HepG2 (cell line): ENCODE measurements around the gene ASCC2. TPM values are rescaled to one million over a fixed set of nuclear protein-coding genes. Genes with fewer than 3 reads are reported as not detected.
A peak's percentile ranks its signal among the peaks of the same experiment; 100 is the strongest.

ENCODE experiments used
- ATAC-seq: fragments of 200-7000 bp; cut with Tn5 transposase; 3 replicates; pipeline ENCODE4 v1.9.1; 2020; ENCODE audit warnings: mild to moderate bottlenecking, moderate library complexity
- BruUV-seq: library from RNA; stranded (reverse); fragments of 400-500 nt; replicated peaks from 2 replicates; lab custom pipeline; 2021; lab: Mats Ljungman, UMichigan
- CTCF ChIA-PET: fragments of 300-600 bp; formaldehyde crosslinking; extraction: SDS; loops from one replicate; lab custom pipeline; 2021; ENCODE audit warnings: low total read pairs, inconsistent platforms, low intra/inter-chr PET ratio; lab: Yijun Ruan, JAX
- POLR2A ChIA-PET: fragments of 350-600 bp; sonication (Branson Sonifier 250); formaldehyde crosslinking; loops from one replicate; lab custom pipeline; 2020; ENCODE audit warnings: antibody characterized with exemption, inconsistent platforms; lab: Yijun Ruan, JAX
- DNase-seq: peaks from one replicate; pipeline ENCODE4 v3.0.0-alpha.2; 2015; ENCODE audit warnings: low spot score
- FAIRE-seq: peaks from 3 replicates; lab custom pipeline; 2011; peaks lifted over from hg19 to GRCh38; lab: Jason Lieb, UNC
- H2AFZ ChIP-seq: one replicate; pipeline ENCODE4 v1.6.1; 2011; ENCODE audit warnings: low read length, inconsistent platforms
- H3K27ac ChIP-seq: fragments of 300-600 bp; 3 replicates; pipeline ENCODE4 v1.8.0; 2011; ENCODE audit warnings: mixed run types, mild to moderate bottlenecking, mixed read lengths, low read length, inconsistent platforms; ENCODE audit not compliant: insufficient read depth; ENCODE audit errors: extremely low read length
- H3K27me3 ChIP-seq, 2 experiments: fragments of 200-600 bp in 1 of 2; 2 replicates in 1 of 2; 3 replicates in 1 of 2; pipeline versions ENCODE4 v1.6.0 to v1.8.0; 2011; ENCODE audit warnings: low read length in 2 of 2, mild to moderate bottlenecking in 2 of 2, moderate library complexity in 2 of 2, inconsistent platforms in 1 of 2; ENCODE audit not compliant: insufficient read depth in 2 of 2, control insufficient read depth in 1 of 2
- H3K36me3 ChIP-seq, 2 experiments: fragments of 200-600 bp in 1 of 2; replicated peaks in 1 of 2; 2 replicates in 1 of 2; 3 replicates in 1 of 2; pipeline versions ENCODE4 v1.5.1 to v1.8.0; 2011; ENCODE audit warnings: low read length in 2 of 2, inconsistent platforms in 1 of 2; ENCODE audit not compliant: insufficient read depth in 2 of 2, control insufficient read depth in 1 of 2
- H3K4me1 ChIP-seq: 2 replicates; pipeline ENCODE4 v1.5.1; 2012; ENCODE audit warnings: low read length, inconsistent platforms; ENCODE audit not compliant: insufficient read depth
- H3K4me2 ChIP-seq: 2 replicates; pipeline ENCODE4 v1.6.0; 2011; ENCODE audit warnings: low read depth, low read length, inconsistent platforms
- H3K4me3 ChIP-seq, 3 experiments: fragments of 200-600 bp in 1 of 3; sonication (generic), shearing (Covaris generic) in 1 of 3; replicated peaks in 1 of 3; 2 replicates each; pipeline ENCODE4 v1.5.1; 2011 to 2016; ENCODE audit warnings: low read length in 3 of 3, inconsistent platforms in 2 of 3, low read depth in 2 of 3, mild to moderate bottlenecking in 2 of 3, control low read depth in 1 of 3, mixed read lengths in 1 of 3; ENCODE audit not compliant: insufficient read depth in 1 of 3
- H3K79me2 ChIP-seq: one replicate; pipeline ENCODE4 v1.6.1; 2011; ENCODE audit warnings: low read length, inconsistent platforms; ENCODE audit not compliant: insufficient read depth
- H3K9ac ChIP-seq: 2 replicates; pipeline ENCODE4 v1.6.0; 2011; ENCODE audit warnings: mild to moderate bottlenecking, low read depth, low read length, inconsistent platforms; ENCODE audit not compliant: insufficient read depth
- H3K9me3 ChIP-seq: 2 replicates; pipeline ENCODE4 v1.5.1; 2012; ENCODE audit warnings: mild to moderate bottlenecking, low read length
- H4K20me1 ChIP-seq: 2 replicates; pipeline ENCODE4 v1.6.0; 2011; ENCODE audit warnings: inconsistent platforms, mild to moderate bottlenecking, low read length, moderate library complexity; ENCODE audit not compliant: insufficient read depth
- AHDC1 ChIP-seq: sonication (generic); formaldehyde crosslinking; IDR thresholded peaks from 2 replicates; pipeline ENCODE4 v1.5.1; 2020; ENCODE audit warnings: mild to moderate bottlenecking, missing genetic modification reagents, borderline replicate concordance
- CENPX ChIP-seq: sonication (generic); formaldehyde crosslinking; IDR thresholded peaks from 2 replicates; pipeline ENCODE4 v1.9.0; 2021; ENCODE audit warnings: mild to moderate bottlenecking, missing genetic modification reagents, moderate library complexity
- HNRNPH1 ChIP-seq: fragments of 200-400 bp; formaldehyde crosslinking; optimal IDR thresholded peaks from 2 replicates; pipeline ENCODE3; 2017; ENCODE audit warnings: mild to moderate bottlenecking, low read depth, low read length
- KDM2A ChIP-seq: sonication (generic); formaldehyde crosslinking; IDR thresholded peaks from 2 replicates; pipeline ENCODE4 v1.4.0; 2020; ENCODE audit warnings: low read depth, missing genetic modification reagents, borderline replicate concordance
- MLLT10 ChIP-seq: sonication (generic); formaldehyde crosslinking; IDR thresholded peaks from 2 replicates; pipeline ENCODE4 v1.4.0; 2020; ENCODE audit warnings: missing genetic modification reagents
- MTA3 ChIP-seq: sonication (generic); formaldehyde crosslinking; IDR thresholded peaks from 2 replicates; pipeline ENCODE4 v1.4.0; 2020; ENCODE audit warnings: missing genetic modification reagents
- PHF21A ChIP-seq: sonication (generic); formaldehyde crosslinking; IDR thresholded peaks from 2 replicates; pipeline ENCODE4 v1.5.0; 2020; ENCODE audit warnings: mild to moderate bottlenecking, missing genetic modification reagents
- PLRG1 ChIP-seq: fragments of 450-650 bp; conservative IDR thresholded peaks from 2 replicates; pipeline ENCODE4 v1.6.1; 2016
- SNRNP70 ChIP-seq: fragments of 200-400 bp; formaldehyde crosslinking; IDR thresholded peaks from 2 replicates; pipeline ENCODE4 v1.6.1; 2017; ENCODE audit warnings: mild to moderate bottlenecking, low read depth, low read length, moderate library complexity
- STAT5B ChIP-seq: sonication (generic); formaldehyde crosslinking; IDR thresholded peaks from 2 replicates; pipeline ENCODE4 v1.4.0; 2020; ENCODE audit warnings: missing genetic modification reagents
- TMF1 ChIP-seq: sonication (generic); formaldehyde crosslinking; IDR thresholded peaks from 2 replicates; pipeline ENCODE4 v1.8.1; 2022; ENCODE audit warnings: low read depth, missing genetic modification reagents
- ZBTB14 ChIP-seq: sonication (generic); formaldehyde crosslinking; IDR thresholded peaks from 2 replicates; pipeline ENCODE4 v1.4.0; 2020; ENCODE audit warnings: missing genetic modification reagents
- ZFP36 ChIP-seq: fragments of 150-350 bp; IDR thresholded peaks from 2 replicates; pipeline ENCODE4 v1.6.1; 2018; ENCODE audit warnings: borderline replicate concordance, low read length, low read depth; ENCODE audit not compliant: partially characterized antibody
- ZNF558 ChIP-seq: sonication (generic); formaldehyde crosslinking; IDR thresholded peaks from 2 replicates; pipeline ENCODE4 v1.9.0; 2022; ENCODE audit warnings: mild to moderate bottlenecking, missing genetic modification reagents, borderline replicate concordance
- ZNF572 ChIP-seq: sonication (generic); formaldehyde crosslinking; IDR thresholded peaks from 2 replicates; pipeline ENCODE4 v1.5.1; 2020; ENCODE audit warnings: mild to moderate bottlenecking, missing genetic modification reagents
- ZNF598 ChIP-seq: sonication (generic); formaldehyde crosslinking; IDR thresholded peaks from 2 replicates; pipeline ENCODE4 v1.5.1; 2020; ENCODE audit warnings: mild to moderate bottlenecking, missing genetic modification reagents, borderline replicate concordance
- ZNF720 ChIP-seq: sonication (generic); formaldehyde crosslinking; IDR thresholded peaks from 2 replicates; pipeline ENCODE4 v1.4.0; 2020; ENCODE audit warnings: missing genetic modification reagents
- ZNF724P ChIP-seq: sonication (generic); formaldehyde crosslinking; IDR thresholded peaks from 2 replicates; pipeline ENCODE4 v1.8.0; 2022; ENCODE audit warnings: missing genetic modification reagents, borderline replicate concordance
- WGBS: methylation state at CpG from one replicate; pipeline ENCODE4 v1.1.6; 2017; ENCODE audit warnings: low lambda C conversion rate; 5-methylcytosine and 5-hydroxymethylcytosine counted together
- in situ Hi-C: cut with HindIII; loops from 2 replicates; pipeline ENCODE4 v1.10.0; 2017; ENCODE audit warnings: low pct_unique_long_range_greater_than_20kb; ENCODE audit not compliant: extremely low pct_ligation_motif_present
- intact Hi-C: fragments of 100-400 bp; cut with micrococcal nuclease; formaldehyde crosslinking; loops from one replicate; pipeline ENCODE4 v1.10.0; 2022; ENCODE audit not compliant: unreplicated experiment
- polyA plus RNA-seq, 8 experiments: library from polyadenylated mRNA; depleted of rRNA in 3 of 8; stranded (reverse) in 7 of 8; unstranded in 1 of 8; fragments of >200 nt; fragmentation: Illumina TruSeq in 4 of 8; extraction: Trizol in 4 of 8; gene quantifications; 2 replicates each; pipeline versions ENCODE4 v1.2.1 to v1.2.3, GENCODE V29; 2011 to 2016; ENCODE audit warnings: low read depth in 4 of 8, missing spikeins in 1 of 8, mixed read lengths in 1 of 8; ENCODE audit not compliant: insufficient read depth in 1 of 8
- total RNA-seq, 5 experiments: library from RNA; depleted of rRNA; stranded (reverse); fragments of >200 nt; fragmentation: Illumina TruSeq; extraction: Trizol; gene quantifications; 2 replicates each; pipeline ENCODE4 v1.2.3, GENCODE V29; 2016; ENCODE audit warnings: low read depth in 1 of 5

The ASCC2 gene
- total and polyA plus RNA-seq, 2 of the 13 experiments (the other 11 are each of a cell fraction or from before 2014, with no cell fraction given): 26.2 to 26.3 TPM

GRCh38 chr22:29839039-29839438 is 965 bp upstream of the ASCC2 start (continued):
- no peak for TF ChIP-seq SNRNP70
- TF ChIP-seq KDM2A (CRISPR knock-in tag): no peak
- TF ChIP-seq MLLT10 (CRISPR knock-in tag): no peak
- TF ChIP-seq AHDC1 (CRISPR knock-in tag): no peak
- no peak for TF ChIP-seq HNRNPH1
- no peak for TF ChIP-seq ZNF598 (CRISPR knock-in tag)

- Histone ChIP-seq H3K9ac (peak overlapping the region; percentile 68), H3K27ac (peak overlapping the region; percentile 52), H3K27me3 (no peaks in the 10 kb centered on the region; a peak in 2 of 5 replicates), H2AFZ (peak overlapping the region; percentile 68), H3K9me3 (no peaks in the 10 kb centered on the region), H3K4me2 (peak overlapping the region; percentile 92), H3K79me2 (peaks cover 14% of the 10 kb centered on the region), H3K4me1 (peaks cover 42% of the 10 kb centered on the region), H4K20me1 (no peaks in the 10 kb centered on the region), H3K4me3 (peak overlapping the region; percentile 51 to 82 (median 65)), H3K36me3 (peaks cover 0 to 2% of the 10 kb centered on the region in 2 experiments; a peak in 2 of 5 replicates)
- intact Hi-C loops: loop anchor here (1.0 kb wide), 1 partner anchor 72 kb away; no protein-coding TSS in a partner anchor
- WGBS: 5% methylated on average over 5 of the region's 5 CpGs
- ChIA-PET POLR2A (interaction anchor here (0.6 to 2.0 kb wide), 10 partner anchors 9 to 156 kb away, joined by 3 to 10 read pairs (median 4); partner anchors contain the start of genes MTMR3, UQCR10 and ZMAT5), CTCF (no interaction called here)
- ATAC-seq (peak; percentile 15), DNase-seq (no peak), FAIRE-seq (no peak)
- no TSS peak for BruUV-seq
- in situ Hi-C loops: no loop called here
- TF ChIP-seq ZNF558 (CRISPR knock-in tag) (0 out of 2 replicates have a peak, but pooled peaks have one; percentile 48), ZBTB14 (CRISPR knock-in tag) (no peak), TMF1 (CRISPR knock-in tag) (peak; percentile 7; the same call in 1 of the 2 replicates), MTA3 (no peak), ZNF720 (no peak), CENPX (CRISPR knock-in tag) (no peak), PLRG1 (no peak), ZFP36 (no peak), ZNF724P (CRISPR knock-in tag) (no peak), ZNF572 (0 out of 2 replicates have a peak, but pooled peaks have one; percentile 13), STAT5B (CRISPR knock-in tag) (no peak), PHF21A (CRISPR knock-in tag) (0 out of 2 replicates have a peak, but pooled peaks have one; percentile 13)
Measured at GRCh38 chr22:29838599-29838956, 504 bp upstream of the ASCC2 start.
